Fibroblast of pulmonary artery (primary cell): ENCODE results near the gene PRKG2.

Experiments
- DNase-seq: peaks from one replicate; pipeline ENCODE4 v3.0.0-alpha.2; 2010; ENCODE audit warnings: low read depth
- H3K4me3 ChIP-seq: replicated peaks from 2 replicates; pipeline ENCODE4 v1.5.1; 2011; ENCODE audit warnings: low read depth, mild to moderate bottlenecking, control low read depth, low read length, moderate library complexity
- CTCF ChIP-seq: IDR thresholded peaks from 2 replicates; pipeline ENCODE4 v1.5.1; 2011; ENCODE audit warnings: mild to moderate bottlenecking, control low read depth, low read length, inconsistent platforms; ENCODE audit errors: missing control alignments

PRKG2 gene

DNA sequence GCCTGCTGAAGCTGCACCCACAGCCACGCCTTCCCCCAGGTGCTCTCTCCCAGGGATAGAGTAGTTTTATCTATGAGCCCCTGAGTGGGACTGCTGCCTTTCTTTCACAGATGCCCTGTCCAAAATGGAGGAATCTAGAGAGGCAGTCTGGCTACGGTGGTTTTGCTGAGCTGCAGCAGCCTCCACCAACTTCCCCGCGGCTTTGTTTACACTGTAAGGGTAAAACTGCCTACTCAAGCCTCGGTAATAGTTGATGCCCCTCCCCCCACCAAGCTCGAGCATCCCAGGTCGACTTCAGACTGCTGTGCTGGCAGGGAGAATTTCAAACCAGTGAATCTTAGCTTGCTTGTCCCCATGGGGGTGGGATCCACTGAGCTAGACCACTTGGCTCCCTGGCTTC is 84.5 kb downstream of the PRKG2 start:
- no peak for TF ChIP-seq CTCF
- no peak for DNase-seq
- no peak overlapping the region for H3K4me3 ChIP-seq

GRCh38 chr4:81120055-81120454 is 95.0 kb downstream of the PRKG2 start:
- TF ChIP-seq CTCF: no peak
- no peak overlapping the region for H3K4me3 ChIP-seq
- DNase-seq: no peak

DNA sequence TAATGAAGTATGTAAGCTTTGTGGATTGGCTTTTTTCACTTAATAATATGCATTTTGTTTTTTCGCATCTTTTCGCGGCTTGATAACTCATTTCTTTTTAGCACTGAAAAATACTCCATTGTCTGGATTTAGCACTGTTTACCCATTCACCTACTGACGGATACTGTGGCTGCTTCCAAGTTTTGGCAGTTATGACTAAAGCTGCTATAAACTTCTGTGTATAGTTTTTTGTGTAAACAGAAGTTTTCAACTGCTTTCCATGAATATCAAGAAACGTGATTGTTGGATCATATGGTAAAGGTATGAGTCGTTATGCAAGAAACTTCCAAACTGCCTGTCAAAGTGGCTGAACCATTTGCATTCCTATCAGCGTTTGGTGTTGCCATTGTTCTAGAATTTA is 96.9 kb downstream of the PRKG2 start:
- DNase-seq: no peak
- no peak overlapping the region for H3K4me3 ChIP-seq
- no peak for TF ChIP-seq CTCF

DNA sequence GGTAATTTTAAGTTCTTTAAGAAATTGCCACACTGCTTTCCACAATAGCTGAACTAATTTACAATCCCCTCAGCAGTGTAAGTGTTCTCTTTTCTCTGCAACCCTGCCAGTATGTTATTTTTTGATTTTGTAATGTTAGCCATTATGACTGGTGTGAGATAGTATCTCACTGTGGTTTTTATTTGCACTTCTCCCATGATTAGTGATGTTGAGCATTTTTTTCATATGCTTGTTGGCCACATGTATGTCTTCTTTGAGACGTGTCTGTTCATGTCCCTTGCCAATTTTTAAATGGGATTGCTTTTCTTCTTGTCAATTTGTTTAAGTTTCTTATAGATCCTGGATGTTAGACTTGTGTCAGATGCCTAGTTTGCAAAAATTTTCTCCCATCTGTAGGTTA is 98.5 kb downstream of the PRKG2 start:
- no peak for TF ChIP-seq CTCF
- no peak for DNase-seq
- no peak overlapping the region for H3K4me3 ChIP-seq

DNA sequence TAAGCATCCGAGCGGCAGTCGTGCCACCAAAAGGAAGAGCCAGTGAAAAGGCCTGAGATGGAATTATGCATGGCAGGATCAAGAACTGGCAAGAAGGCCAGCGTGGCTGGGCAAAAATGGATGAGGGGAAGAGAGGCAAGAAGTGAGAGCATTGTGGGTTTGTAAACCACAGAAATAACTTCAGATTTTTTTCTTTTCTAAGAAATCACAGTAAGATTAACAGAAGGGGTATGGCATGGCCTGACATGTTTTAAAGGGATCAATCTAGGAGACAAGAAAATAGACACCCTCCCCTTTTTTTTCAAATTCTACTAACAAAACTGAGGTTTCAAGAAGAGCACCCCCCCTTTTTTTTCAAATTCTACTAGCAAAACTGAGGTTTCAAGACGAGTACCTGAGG is 102.0 kb downstream of the PRKG2 start:
- TF ChIP-seq CTCF: no peak
- no peak overlapping the region for H3K4me3 ChIP-seq
- DNase-seq: no peak

DNA sequence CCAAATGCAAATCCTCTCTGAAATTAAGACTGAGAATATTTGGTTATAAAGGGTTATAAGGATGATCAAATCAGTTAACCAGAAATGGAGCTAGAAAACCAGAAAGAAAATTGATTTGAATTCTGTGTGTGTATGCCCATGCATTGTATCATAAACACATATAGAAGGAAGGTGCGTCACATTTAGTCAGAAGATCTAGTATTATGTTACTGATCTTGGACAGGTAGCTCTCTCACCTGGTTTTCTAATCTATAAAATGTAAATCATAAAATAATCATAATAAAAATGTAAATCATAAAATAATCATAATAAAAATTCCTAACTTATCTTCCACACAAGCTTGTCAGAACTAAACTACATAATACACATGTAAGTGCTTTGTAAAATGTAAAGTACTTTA is 105.7 kb downstream of the PRKG2 start:
- no peak for DNase-seq
- no peak for TF ChIP-seq CTCF
- no peak overlapping the region for H3K4me3 ChIP-seq

- no peak for DNase-seq
- no peak for TF ChIP-seq CTCF
- no peak overlapping the region for H3K4me3 ChIP-seq
Measured at GRCh38 chr4:81106150-81106549, 108.9 kb downstream of the PRKG2 start.
